DND-41 (cell line): ENCODE results near the gene METAP2.

Experiments used
- ATAC-seq: fragments of 200-7000 bp; cut with Tn5 transposase; 3 replicates; pipeline ENCODE4 v1.9.1; 2021; ENCODE audit warnings: low read depth; ENCODE audit not compliant: insufficient read depth
- DNase-seq: peaks from one replicate; pipeline ENCODE4 v3.0.0-alpha.2; 2020
- H2AFZ ChIP-seq: 2 replicates; pipeline ENCODE4 v1.6.0; 2012; ENCODE audit warnings: low read depth, low read length
- H3K27ac ChIP-seq: 2 replicates; pipeline ENCODE4 v1.5.1; 2012; ENCODE audit warnings: low read length, inconsistent platforms
- H3K27me3 ChIP-seq: fragments of 200-600 bp; sonication (generic); 2 replicates; pipeline ENCODE4 v1.6.0; 2012; ENCODE audit warnings: low read length, mild to moderate bottlenecking, inconsistent platforms; ENCODE audit not compliant: insufficient read depth, poor library complexity
- H3K36me3 ChIP-seq: 2 replicates; pipeline ENCODE4 v1.5.1; 2012; ENCODE audit warnings: low read length, inconsistent platforms; ENCODE audit not compliant: insufficient read depth
- H3K4me1 ChIP-seq: 2 replicates; pipeline ENCODE4 v1.5.1; 2012; ENCODE audit warnings: mild to moderate bottlenecking, low read length; ENCODE audit not compliant: insufficient read depth
- H3K4me2 ChIP-seq: 2 replicates; pipeline ENCODE4 v1.6.0; 2012; ENCODE audit warnings: mild to moderate bottlenecking, moderate library complexity, low read length, inconsistent platforms; ENCODE audit not compliant: insufficient read depth
- H3K4me3 ChIP-seq, 2 experiments: fragments of 200-600 bp in 1 of 2; shearing (Covaris generic) in 1 of 2; 2 replicates each; pipeline ENCODE4 v1.5.1; 2012 to 2016; ENCODE audit warnings: inconsistent platforms in 2 of 2, low read length in 2 of 2, mild to moderate bottlenecking in 2 of 2, low read depth in 1 of 2, moderate library complexity in 1 of 2
- H3K79me2 ChIP-seq: 2 replicates; pipeline ENCODE4 v1.6.0; 2012; ENCODE audit warnings: low read length, inconsistent platforms; ENCODE audit not compliant: insufficient read depth
- H3K9ac ChIP-seq: 2 replicates; pipeline ENCODE4 v1.6.0; 2012; ENCODE audit warnings: low read depth, mild to moderate bottlenecking, inconsistent platforms, low read length, moderate library complexity
- H3K9me3 ChIP-seq: 2 replicates; pipeline ENCODE4 v1.5.1; 2012; ENCODE audit warnings: low read length, moderate library complexity, mild to moderate bottlenecking, inconsistent platforms; ENCODE audit not compliant: insufficient read depth, severe bottlenecking
- H4K20me1 ChIP-seq: 2 replicates; pipeline ENCODE4 v1.6.0; 2012; ENCODE audit warnings: low read length; ENCODE audit not compliant: insufficient read depth
- EZH2 ChIP-seq: IDR thresholded peaks from 3 replicates; pipeline ENCODE4 v1.6.1; 2012; ENCODE audit warnings: borderline replicate concordance, low read depth, mild to moderate bottlenecking, moderate library complexity, low read length, inconsistent platforms; ENCODE audit not compliant: severe bottlenecking
- TF ChIP-seq, protein P1 (sequence below): IDR thresholded peaks from 2 replicates; pipeline ENCODE4 v1.5.1; 2012; ENCODE audit warnings: borderline replicate concordance, low read length, moderate library complexity, mild to moderate bottlenecking; ENCODE audit not compliant: poor library complexity, severe bottlenecking; ENCODE audit errors: extremely low read depth

Gene METAP2

DNA sequence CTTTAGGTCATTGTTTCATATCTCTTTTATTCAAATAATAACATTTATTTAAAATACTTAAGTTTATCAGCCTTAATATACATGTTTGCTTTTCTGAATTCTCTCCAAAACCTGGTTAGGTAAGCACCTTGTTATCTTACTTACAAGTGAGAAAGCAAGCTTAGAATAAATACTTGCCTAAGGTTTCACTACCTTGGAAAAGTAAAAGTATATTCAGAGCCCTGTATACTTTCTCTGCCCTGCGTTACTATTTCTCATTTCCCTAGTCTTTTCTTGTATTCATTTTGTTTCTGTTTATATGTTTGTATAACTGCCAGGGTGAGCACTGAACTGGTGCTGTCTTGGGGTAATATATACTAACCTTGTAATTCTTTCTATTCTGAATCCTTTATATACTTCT, 21.5 kb downstream of the METAP2 start:
- no peak overlapping the region for H3K27ac ChIP-seq
- H3K4me1 ChIP-seq: no peaks in the 10 kb centered on the region
- H3K36me3 ChIP-seq: peaks cover 94% of the 10 kb centered on the region
- TF ChIP-seq, protein P1, sequence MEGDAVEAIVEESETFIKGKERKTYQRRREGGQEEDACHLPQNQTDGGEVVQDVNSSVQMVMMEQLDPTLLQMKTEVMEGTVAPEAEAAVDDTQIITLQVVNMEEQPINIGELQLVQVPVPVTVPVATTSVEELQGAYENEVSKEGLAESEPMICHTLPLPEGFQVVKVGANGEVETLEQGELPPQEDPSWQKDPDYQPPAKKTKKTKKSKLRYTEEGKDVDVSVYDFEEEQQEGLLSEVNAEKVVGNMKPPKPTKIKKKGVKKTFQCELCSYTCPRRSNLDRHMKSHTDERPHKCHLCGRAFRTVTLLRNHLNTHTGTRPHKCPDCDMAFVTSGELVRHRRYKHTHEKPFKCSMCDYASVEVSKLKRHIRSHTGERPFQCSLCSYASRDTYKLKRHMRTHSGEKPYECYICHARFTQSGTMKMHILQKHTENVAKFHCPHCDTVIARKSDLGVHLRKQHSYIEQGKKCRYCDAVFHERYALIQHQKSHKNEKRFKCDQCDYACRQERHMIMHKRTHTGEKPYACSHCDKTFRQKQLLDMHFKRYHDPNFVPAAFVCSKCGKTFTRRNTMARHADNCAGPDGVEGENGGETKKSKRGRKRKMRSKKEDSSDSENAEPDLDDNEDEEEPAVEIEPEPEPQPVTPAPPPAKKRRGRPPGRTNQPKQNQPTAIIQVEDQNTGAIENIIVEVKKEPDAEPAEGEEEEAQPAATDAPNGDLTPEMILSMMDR: no peak
- no peak for TF ChIP-seq EZH2
- no peaks in the 10 kb centered on the region for H3K27me3 ChIP-seq
- H2AFZ ChIP-seq: no peak overlapping the region
- H3K9ac ChIP-seq: no peak overlapping the region
- DNase-seq: no peak
- no peaks in the 10 kb centered on the region for H3K9me3 ChIP-seq
- no peak overlapping the region for H3K4me2 ChIP-seq
- H4K20me1 ChIP-seq: 0 out of 2 replicates have a peak, but pooled peaks cover 4% of the 10 kb centered on the region
- ATAC-seq: no peak
- peaks cover 30% of the 10 kb centered on the region for H3K79me2 ChIP-seq
- H3K4me3 ChIP-seq: no peak overlapping the region

DNA sequence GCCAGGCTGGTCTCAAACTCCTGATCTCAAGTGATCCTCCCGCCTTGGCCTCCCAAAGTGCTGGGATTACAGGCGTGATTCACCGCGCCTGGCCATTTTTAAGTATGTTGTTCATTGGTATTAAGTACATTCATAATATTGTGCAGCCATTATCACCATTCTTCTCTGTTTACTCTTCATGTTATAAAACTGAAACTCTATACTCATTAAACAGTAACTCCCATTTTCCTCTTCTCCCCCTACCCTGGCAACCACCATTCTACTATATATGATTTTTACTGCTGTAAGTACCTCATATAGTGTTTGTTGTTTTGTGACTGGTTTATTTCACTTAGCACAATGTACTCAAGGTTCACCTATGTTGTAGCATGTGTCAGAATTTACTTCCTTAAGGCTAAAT, 23.1 kb downstream of the METAP2 start:
- no peak overlapping the region for H3K27ac ChIP-seq
- no peak overlapping the region for H3K9ac ChIP-seq
- peaks cover 83% of the 10 kb centered on the region for H3K36me3 ChIP-seq
- 0 out of 2 replicates have a peak, but pooled peaks cover 3% of the 10 kb centered on the region for H4K20me1 ChIP-seq
- TF ChIP-seq EZH2: no peak
- TF ChIP-seq, protein P1: no peak
- no peaks in the 10 kb centered on the region for H3K27me3 ChIP-seq
- no peaks in the 10 kb centered on the region for H3K4me1 ChIP-seq
- DNase-seq (no peak), ATAC-seq (no peak)
- H2AFZ ChIP-seq: no peak overlapping the region
- H3K4me3 ChIP-seq: no peak overlapping the region
- H3K79me2 ChIP-seq: peaks cover 29% of the 10 kb centered on the region
- no peaks in the 10 kb centered on the region for H3K9me3 ChIP-seq
- no peak overlapping the region for H3K4me2 ChIP-seq

DNA sequence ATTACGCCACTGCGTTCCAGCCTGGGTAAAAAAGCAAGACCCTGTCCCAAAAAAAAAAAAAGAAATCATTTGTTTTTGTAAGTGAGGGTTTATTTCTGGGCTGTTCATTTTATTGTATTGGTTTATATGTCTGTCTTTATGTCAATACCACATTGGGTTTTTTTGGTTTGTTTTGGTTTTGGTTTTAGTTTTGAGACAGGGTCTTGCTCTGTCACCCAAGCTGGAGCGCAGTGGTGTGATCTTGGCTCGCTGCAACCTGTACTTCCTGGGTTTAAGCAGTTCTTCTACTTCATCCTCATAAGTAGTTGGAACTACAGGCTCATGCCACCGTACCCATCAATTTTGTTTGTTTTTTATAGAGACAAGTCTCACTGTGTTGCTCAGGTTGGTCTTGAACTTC, 25.0 kb downstream of the METAP2 start:
- H3K27me3 ChIP-seq: no peaks in the 10 kb centered on the region
- TF ChIP-seq, protein P1: no peak
- no peak for TF ChIP-seq EZH2
- no peak overlapping the region for H2AFZ ChIP-seq
- ATAC-seq: no peak
- H4K20me1 ChIP-seq: 0 out of 2 replicates have a peak, but pooled peaks cover under 1% of the 10 kb centered on the region
- H3K9ac ChIP-seq: no peak overlapping the region
- no peak overlapping the region for H3K4me2 ChIP-seq
- no peaks in the 10 kb centered on the region for H3K4me1 ChIP-seq
- DNase-seq: no peak
- H3K27ac ChIP-seq: no peak overlapping the region
- no peaks in the 10 kb centered on the region for H3K9me3 ChIP-seq
- H3K36me3 ChIP-seq: peaks cover 83% of the 10 kb centered on the region
- H3K4me3 ChIP-seq: no peak overlapping the region
- peaks cover 36% of the 10 kb centered on the region; the same call in 1 of the 2 replicates for H3K79me2 ChIP-seq

DNA sequence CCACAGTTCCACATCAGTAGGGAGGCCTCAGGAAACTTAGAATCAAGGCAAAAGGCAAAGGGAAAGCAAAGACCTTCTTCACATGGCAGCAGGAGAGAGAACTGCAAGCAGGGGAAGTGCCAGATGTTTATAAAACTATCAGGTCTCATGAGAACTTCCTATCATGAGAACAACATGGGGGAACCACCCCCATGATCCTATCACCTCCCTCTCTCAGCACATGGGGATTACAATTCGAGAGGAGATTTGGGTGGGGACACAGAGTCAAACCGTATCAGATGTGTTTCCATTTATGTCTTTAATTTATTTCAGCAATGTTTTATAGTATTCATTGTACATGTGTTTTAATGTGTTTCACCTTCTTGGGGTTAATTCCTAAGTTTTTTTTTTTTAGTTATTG, 25.8 kb downstream of the METAP2 start:
- Histone ChIP-seq H3K4me1 (no peaks in the 10 kb centered on the region), H3K79me2 (peaks cover 36% of the 10 kb centered on the region; the same call in 1 of the 2 replicates), H3K9ac (no peak overlapping the region), H3K4me2 (no peak overlapping the region), H4K20me1 (no peaks in the 10 kb centered on the region), H3K27ac (no peak overlapping the region), H3K27me3 (no peaks in the 10 kb centered on the region), H3K9me3 (no peaks in the 10 kb centered on the region), H3K4me3 (no peak overlapping the region), H2AFZ (no peak overlapping the region), H3K36me3 (peaks cover 83% of the 10 kb centered on the region)
- DNase-seq (no peak), ATAC-seq (no peak)
- TF ChIP-seq EZH2: no peak
- TF ChIP-seq, protein P1: no peak
